RWPE1 (cell line): ENCODE data around the gene CTSS.

Source experiments
- CTCF ChIA-PET: fragments of 350-600 bp; sonication (Branson Sonifier 250); formaldehyde crosslinking; extraction: SDS; loops from one replicate; lab custom pipeline; 2021; lab: Yijun Ruan, JAX
- POLR2A ChIA-PET: fragments of 400-600 bp; formaldehyde crosslinking; extraction: SDS; loops from one replicate; lab custom pipeline; 2020; ENCODE audit warnings: antibody characterized with exemption; ENCODE audit not compliant: low non-redundant PET; lab: Yijun Ruan, JAX
- DNase-seq: peaks from one replicate; pipeline ENCODE4 v3.0.0; 2012; ENCODE audit warnings: low spot score
- H3K27ac ChIP-seq: fragments of 450-650 bp; 2 replicates; pipeline ENCODE4 v1.5.1; 2017
- CTCF ChIP-seq: fragments of 450-650 bp; conservative IDR thresholded peaks from 2 replicates; pipeline ENCODE4 v1.5.1; 2017; ENCODE audit warnings: low read depth, mild to moderate bottlenecking

CTSS gene

GRCh38 chr1:150762552-150762951 is 3.0 kb downstream of the CTSS start:
- DNase-seq: no peak
- TF ChIP-seq CTCF: no peak
- ChIA-PET POLR2A (no interaction called here), CTCF (no interaction called here)
- no peak overlapping the region for H3K27ac ChIP-seq

- ChIA-PET POLR2A (no interaction called here), CTCF (no interaction called here)
- DNase-seq: no peak
- H3K27ac ChIP-seq: no peak overlapping the region
- no peak for TF ChIP-seq CTCF
These were observed 3.8 kb downstream of the CTSS start for GRCh38 chr1:150761801-150762200.

- ChIA-PET CTCF (no interaction called here), POLR2A (no interaction called here)
- no peak for TF ChIP-seq CTCF
- H3K27ac ChIP-seq: no peak overlapping the region
- DNase-seq: no peak
These were observed 5.6 kb downstream of the CTSS start for GRCh38 chr1:150760013-150760412.

GRCh38 chr1:150753416-150753815 is 12.2 kb downstream of the CTSS start:
- no peak overlapping the region for H3K27ac ChIP-seq
- CTCF ChIA-PET: no interaction called here
- DNase-seq: no peak
- POLR2A ChIA-PET: no interaction called here
- TF ChIP-seq CTCF: no peak

GRCh38 chr1:150751443-150751842 is 14.1 kb downstream of the CTSS start:
- ChIA-PET CTCF (no interaction called here), POLR2A (no interaction called here)
- no peak for TF ChIP-seq CTCF
- DNase-seq: no peak
- no peak overlapping the region for H3K27ac ChIP-seq

- CTCF ChIA-PET: no interaction called here
These were observed 15.8 kb downstream of the CTSS start for GRCh38 chr1:150749720-150750311.

More at GRCh38 chr1:150749720-150750311, 15.8 kb downstream of the CTSS start:
- no peak for DNase-seq
- POLR2A ChIA-PET: no interaction called here
- peak overlapping the region; percentile 42 for H3K27ac ChIP-seq
- TF ChIP-seq CTCF: no peak
